Measurements from ENCODE around the gene PSEN1. TPM values are rescaled to one million over a fixed set of nuclear protein-coding genes. Genes with fewer than 3 reads are reported as not detected.

The PSEN1 gene
- total and polyA plus RNA-seq, 2 experiments from 2014 or later, result 14.6 to 35.7 TPM

DNA sequence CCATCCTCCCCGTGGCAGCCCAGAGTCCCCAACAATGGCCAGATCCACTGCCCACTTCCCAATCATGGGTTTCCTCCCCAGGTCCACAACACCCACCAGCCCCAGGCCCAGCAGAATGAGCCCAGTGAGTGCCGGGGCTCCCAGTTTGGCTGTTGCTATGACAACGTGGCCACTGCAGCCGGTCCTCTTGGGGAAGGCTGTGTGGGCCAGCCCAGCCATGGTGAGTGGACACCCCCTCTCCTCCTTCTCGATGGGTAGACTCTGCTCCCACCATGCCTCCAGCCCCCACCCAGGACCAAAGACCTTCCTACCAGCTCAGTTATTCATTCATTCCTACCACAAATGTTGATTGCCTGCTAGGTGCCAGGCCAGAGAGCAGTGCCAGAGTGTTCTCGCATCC, 124.8 kb downstream of the PSEN1 start (continued):
- TF ChIP-seq ZNF462 (CRISPR knock-in tag; IDR thresholded peaks at IDR 0.05) (no peak), ZNF114 (CRISPR knock-in tag; IDR thresholded peaks at IDR 0.05) (no peak), NANOG (IDR thresholded peaks at IDR 0.05; ENCODE audit: borderline replicate concordance) (no peak), STAT1 (IDR thresholded peaks at IDR 0.05; ENCODE audit: unreplicated experiment) (no peak), EZH2 (IDR thresholded peaks at IDR 0.05; ENCODE audit: low read depth, unreplicated experiment) (no peak), ZNF331 (CRISPR knock-in tag; IDR thresholded peaks at IDR 0.05; ENCODE audit: low read depth) (no peak)

- no peaks in the 10 kb centered on the region; the same call in 2 of the 3 replicates for H3K4me1 Mint-ChIP-seq
- DNase-seq (ENCODE audit: low spot score) (no peak), ATAC-seq (no peak; the same call in 2 of the 3 replicates)
- TF ChIP-seq STAT1 (IDR thresholded peaks at IDR 0.05; ENCODE audit: unreplicated experiment) (no peak), ZNF114 (CRISPR knock-in tag; IDR thresholded peaks at IDR 0.05) (no peak), ZNF462 (CRISPR knock-in tag; IDR thresholded peaks at IDR 0.05) (no peak)
- TF ChIP-seq, protein P1, sequence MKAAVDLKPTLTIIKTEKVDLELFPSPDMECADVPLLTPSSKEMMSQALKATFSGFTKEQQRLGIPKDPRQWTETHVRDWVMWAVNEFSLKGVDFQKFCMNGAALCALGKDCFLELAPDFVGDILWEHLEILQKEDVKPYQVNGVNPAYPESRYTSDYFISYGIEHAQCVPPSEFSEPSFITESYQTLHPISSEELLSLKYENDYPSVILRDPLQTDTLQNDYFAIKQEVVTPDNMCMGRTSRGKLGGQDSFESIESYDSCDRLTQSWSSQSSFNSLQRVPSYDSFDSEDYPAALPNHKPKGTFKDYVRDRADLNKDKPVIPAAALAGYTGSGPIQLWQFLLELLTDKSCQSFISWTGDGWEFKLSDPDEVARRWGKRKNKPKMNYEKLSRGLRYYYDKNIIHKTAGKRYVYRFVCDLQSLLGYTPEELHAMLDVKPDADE (IDR thresholded peaks at IDR 0.05), result no peak
Measured at GRCh38 chr14:73261520-73262426, 125.5 kb downstream of the PSEN1 start.

More at GRCh38 chr14:73261520-73262426, 125.5 kb downstream of the PSEN1 start:
- H4K20me1 ChIP-seq (replicated peaks; ENCODE audit: insufficient read depth), result no peaks in the 10 kb centered on the region
- H3K79me2 ChIP-seq (replicated peaks; ENCODE audit: insufficient read depth), result no peaks in the 10 kb centered on the region
- Mint-ChIP-seq H3K27ac (no peak overlapping the region), H3K36me3 (ENCODE audit: low read depth) (peaks cover 6% of the 10 kb centered on the region; the same call in 2 of the 3 replicates), H3K27me3 (ENCODE audit: insufficient read depth, low read depth, poor library complexity) (peaks cover 10% of the 10 kb centered on the region), H3K4me3 (no peak overlapping the region), H3K9me3 (no peaks in the 10 kb centered on the region)
- H2AFZ ChIP-seq, result no peak overlapping the region
- no peak overlapping the region for H3K4me3 ChIP-seq
- H3K27me3 ChIP-seq (ENCODE audit: insufficient read depth), result no peaks in the 10 kb centered on the region
- no peaks in the 10 kb centered on the region for H3K36me3 ChIP-seq (ENCODE audit: insufficient read depth)
- H3K27ac ChIP-seq (ENCODE audit: low read depth), result no peak overlapping the region
- H3K9me2 ChIP-seq (ENCODE audit: insufficient read depth), result no peaks in the 10 kb centered on the region
- no peaks in the 10 kb centered on the region for H3F3A ChIP-seq (replicated peaks; ENCODE audit: low read depth)
- H3K4me1 ChIP-seq (ENCODE audit: insufficient read depth), result no peaks in the 10 kb centered on the region
- H3K4me2 ChIP-seq, result no peak overlapping the region
